Activated naive CD4-positive, alpha-beta T cell treated with anti-CD3 and anti-CD28 coated beads, Interleukin-2, amount 50 U/mL, for 72 hours (primary cell): ENCODE data around the gene NEB. TPM values are rescaled to one million over a fixed set of nuclear protein-coding genes. Genes with fewer than 3 reads are reported as not detected.
"Not testable (repeated sequence)": the region's sequence is repeated elsewhere in the genome, so short reads cannot be mapped to it uniquely, and the experiment has no call there.

Experiments used
- ATAC-seq, 2 donors: fragments of 150-1000 bp; cut with Tn5 transposase; 2 replicates each; pipeline ENCODE4 v1.10.0; 2021; ENCODE audit warnings: mild to moderate bottlenecking in 2 of 2, moderate library complexity in 2 of 2
- DNase-seq, 2 donors: peaks; one replicate each; pipeline ENCODE4 v3.0.0; 2021 to 2022; ENCODE audit warnings: low spot score in 2 of 2
- H3K27ac Mint-ChIP-seq, 2 donors: one replicate each; pipeline ENCODE4 v1.8.0; 2022; ENCODE audit warnings: mild to moderate bottlenecking in 2 of 2, mixed read lengths in 2 of 2
- H3K36me3 Mint-ChIP-seq, 2 donors: one replicate each; pipeline ENCODE4 v1.8.0; 2022; ENCODE audit warnings: mixed read lengths in 2 of 2
- H3K9me3 Mint-ChIP-seq, 2 donors: one replicate each; pipeline ENCODE4 v1.8.0; 2022; ENCODE audit warnings: mixed read lengths in 2 of 2
- total RNA-seq, 2 donors: library from RNA; stranded (reverse); gene quantifications; one replicate each; pipeline ENCODE4 v1.2.3, GENCODE V29; 2022

NEB gene
- total RNA-seq, 2 donors from 2014 or later: 0.30 to 0.31 TPM

- Mint-ChIP-seq H3K36me3 (no peaks in the 10 kb centered on the region), H3K27ac (peak overlapping the region; percentile 33 to 87), H3K9me3 (no peaks in the 10 kb centered on the region)
- no peak for ATAC-seq
- DNase-seq: no peak
Observed at GRCh38 chr2:151765760-151766410, 31.6 kb upstream of the NEB start.

DNA sequence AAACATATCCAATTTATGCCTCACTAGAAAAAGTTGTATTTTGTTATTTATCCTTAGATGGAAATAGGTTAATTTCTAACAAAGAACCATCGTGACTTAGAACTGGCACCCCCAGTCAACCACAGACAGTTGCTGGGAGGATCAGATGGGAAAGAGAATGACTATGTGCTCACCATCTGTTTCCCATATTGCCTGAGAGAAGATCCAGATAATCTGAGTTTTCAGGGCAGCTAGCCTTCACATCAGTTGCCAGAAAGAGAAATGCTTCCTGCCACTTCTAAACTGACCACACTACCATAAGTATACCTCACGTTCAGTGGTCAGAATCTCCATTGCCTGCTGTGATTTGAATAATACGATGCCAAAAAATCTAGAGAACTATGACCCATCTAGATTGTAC, 28.4 kb upstream of the NEB start:
- DNase-seq: no peak
- ATAC-seq: no peak
- no peak overlapping the region for H3K27ac Mint-ChIP-seq
- H3K9me3 Mint-ChIP-seq: no peaks in the 10 kb centered on the region
- H3K36me3 Mint-ChIP-seq: no peaks in the 10 kb centered on the region

GRCh38 chr2:151761687-151762086, 27.4 kb upstream of the NEB start:
- Mint-ChIP-seq H3K27ac (no peak overlapping the region), H3K9me3 (no peaks in the 10 kb centered on the region), H3K36me3 (no peaks in the 10 kb centered on the region)
- ATAC-seq (no peak), DNase-seq (no peak)

DNA sequence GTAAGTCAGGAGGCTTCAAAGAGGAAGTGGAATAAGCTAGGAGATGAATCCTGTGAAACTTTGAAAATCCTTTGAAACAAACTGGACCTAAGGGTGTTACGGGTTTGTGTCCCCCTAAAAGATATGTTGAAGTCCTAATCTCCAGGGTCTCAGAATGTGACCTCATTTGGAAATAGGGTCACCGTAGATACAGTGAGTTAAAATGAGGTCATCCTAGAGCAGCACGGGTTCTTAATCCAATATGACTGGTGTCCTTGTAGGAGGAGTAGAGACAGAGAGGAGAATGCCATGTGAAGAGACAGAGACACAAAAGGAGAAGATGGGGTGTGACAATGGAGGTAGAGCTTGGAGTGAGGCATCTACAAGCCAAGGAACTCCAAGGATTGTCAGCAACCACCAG, 26.9 kb upstream of the NEB start:
- DNase-seq: no peak
- no peak overlapping the region for H3K27ac Mint-ChIP-seq
- H3K9me3 Mint-ChIP-seq: no peaks in the 10 kb centered on the region
- ATAC-seq: no peak
- H3K36me3 Mint-ChIP-seq: no peaks in the 10 kb centered on the region

GRCh38 chr2:151760139-151760650, 25.9 kb upstream of the NEB start:
- no peak overlapping the region for H3K27ac Mint-ChIP-seq
- H3K36me3 Mint-ChIP-seq: no peaks in the 10 kb centered on the region
- DNase-seq (no peak), ATAC-seq (no peak)
- no peaks in the 10 kb centered on the region for H3K9me3 Mint-ChIP-seq

DNA sequence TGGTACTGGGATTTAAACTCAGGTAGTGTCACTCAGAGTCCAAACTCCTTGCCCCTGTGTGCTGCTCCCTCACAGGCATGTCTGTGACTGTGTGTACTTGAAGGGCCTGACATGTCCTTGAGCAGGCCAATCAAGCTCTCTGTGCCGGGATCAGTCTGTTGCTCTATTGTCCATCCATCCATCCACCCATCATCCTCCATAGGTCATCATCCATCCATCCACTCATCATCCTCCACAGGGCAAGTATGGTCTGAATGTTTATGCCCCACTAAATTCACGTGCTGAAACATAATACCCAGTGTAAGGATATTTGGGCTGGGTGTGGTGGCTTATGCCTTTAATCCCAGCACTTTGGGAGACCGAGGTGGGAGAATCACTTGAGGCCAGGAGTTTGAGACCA, 24.5 kb upstream of the NEB start:
- H3K27ac Mint-ChIP-seq: no peak overlapping the region
- DNase-seq: no peak
- no peak for ATAC-seq
- no peaks in the 10 kb centered on the region for H3K36me3 Mint-ChIP-seq
- H3K9me3 Mint-ChIP-seq: no peaks in the 10 kb centered on the region

DNA sequence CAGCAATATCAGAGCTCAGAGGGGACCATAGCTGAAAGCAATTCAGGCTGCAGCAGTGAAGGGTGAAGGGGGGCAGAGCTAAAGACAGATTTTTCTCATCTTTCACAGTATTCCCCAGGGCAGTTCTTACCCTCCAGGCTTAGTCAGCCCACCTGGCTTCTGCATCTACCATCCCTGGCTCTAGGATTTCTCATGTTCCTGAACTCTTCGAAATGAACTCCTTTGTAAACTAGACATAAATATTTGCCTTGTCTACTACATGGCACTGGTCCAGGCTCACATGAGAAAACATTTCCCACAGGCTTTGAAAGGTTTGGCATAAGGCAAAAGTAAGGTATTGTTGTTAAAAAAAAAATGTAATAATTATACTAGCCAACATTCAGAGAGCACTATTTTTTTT, 23.6 kb upstream of the NEB start:
- Mint-ChIP-seq H3K9me3 (no peaks in the 10 kb centered on the region), H3K27ac (no peak overlapping the region), H3K36me3 (no peaks in the 10 kb centered on the region)
- ATAC-seq (no peak), DNase-seq (no peak)

GRCh38 chr2:151756820-151757219, 22.5 kb upstream of the NEB start:
- Mint-ChIP-seq H3K27ac (no peak overlapping the region), H3K36me3 (no peaks in the 10 kb centered on the region), H3K9me3 (no peaks in the 10 kb centered on the region)
- no peak for ATAC-seq
- DNase-seq: no peak

- no peaks in the 10 kb centered on the region for H3K36me3 Mint-ChIP-seq
- DNase-seq (no peak), ATAC-seq (no peak)
- no peaks in the 10 kb centered on the region for H3K9me3 Mint-ChIP-seq
- H3K27ac Mint-ChIP-seq: no peak overlapping the region
Observed at GRCh38 chr2:151754253-151754897, 20.1 kb upstream of the NEB start.

DNA sequence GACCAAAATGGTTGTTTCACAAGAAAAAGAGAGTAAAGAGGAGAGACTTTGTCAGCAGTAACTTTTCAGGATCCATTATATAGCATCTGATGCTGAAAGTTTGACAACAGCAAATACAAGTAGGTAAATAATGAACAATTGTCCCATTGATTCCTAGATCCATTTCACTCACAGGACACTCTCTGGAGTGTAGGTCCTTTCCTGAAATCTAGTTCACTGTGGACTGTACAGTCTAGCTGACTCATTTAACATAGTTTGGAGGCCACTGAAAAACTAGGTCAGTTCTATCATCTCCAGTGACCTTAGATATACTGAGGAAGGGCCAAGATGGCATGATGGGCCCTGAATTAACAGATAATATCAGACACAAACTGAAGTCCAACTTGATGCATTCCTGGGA, 19.3 kb upstream of the NEB start:
- Mint-ChIP-seq H3K27ac (no peak overlapping the region), H3K9me3 (no peaks in the 10 kb centered on the region), H3K36me3 (no peaks in the 10 kb centered on the region)
- ATAC-seq: no peak
- no peak for DNase-seq

DNA sequence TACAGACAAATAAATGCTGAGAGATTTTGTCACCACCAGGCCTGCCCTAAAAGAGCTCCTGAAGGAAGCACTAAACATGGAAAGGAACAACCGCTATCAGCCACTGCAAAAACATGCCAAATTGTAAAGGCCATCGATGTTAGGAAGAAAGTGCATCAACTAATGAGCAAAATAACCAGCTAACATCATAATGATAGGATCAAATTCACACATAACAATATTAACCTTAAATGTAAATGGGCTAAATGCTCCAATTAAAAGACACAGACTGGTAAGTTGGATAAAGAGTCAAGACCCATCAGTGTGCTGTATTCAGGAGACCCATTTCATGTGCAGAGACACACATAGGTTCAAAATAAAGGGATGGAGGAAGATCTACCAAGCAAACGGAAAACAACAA, 11.0 kb upstream of the NEB start:
- Mint-ChIP-seq H3K36me3 (peaks cover 4 to 22% of the 10 kb centered on the region in 2 donors), H3K27ac (peak overlapping the region in 1 of 2 donors; percentile 9)
- ATAC-seq, DNase-seq, H3K9me3 Mint-ChIP-seq: not testable (repeated sequence)

DNA sequence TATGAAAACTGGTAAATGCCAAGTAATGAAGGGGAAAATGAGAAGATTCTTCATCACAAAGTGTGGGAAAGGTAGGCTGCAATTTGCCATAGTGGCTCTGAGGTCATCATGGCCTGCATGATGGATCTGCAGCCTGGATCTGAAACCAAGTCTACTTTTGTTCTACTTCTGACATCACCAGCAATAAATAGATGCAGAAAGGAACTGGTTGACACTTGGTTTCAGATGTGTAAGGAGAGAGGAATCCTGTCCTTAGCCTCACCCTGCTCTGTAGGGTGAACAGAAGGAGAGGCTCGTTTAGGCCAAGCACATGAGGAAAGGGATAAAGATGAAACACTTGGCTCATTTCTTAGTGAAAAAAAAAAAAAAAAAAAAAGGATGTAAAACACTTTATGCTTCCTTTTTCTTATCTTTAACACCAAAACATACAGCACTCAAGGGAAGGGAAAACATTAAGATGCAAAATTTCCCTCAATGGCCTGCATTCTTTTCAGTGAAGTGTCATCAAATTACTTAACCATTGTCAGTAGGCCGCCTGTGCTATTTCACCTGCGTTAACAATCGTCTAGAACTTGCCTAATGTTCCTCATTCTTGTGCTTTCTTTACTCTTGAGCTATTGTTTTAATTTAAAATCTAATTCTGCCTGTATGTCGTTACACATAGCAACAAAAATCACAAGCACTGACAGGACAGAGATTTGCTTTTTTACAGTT, 3.9 kb downstream of the NEB start:
- ATAC-seq (no peak), DNase-seq (no peak)
- no peaks in the 10 kb centered on the region for H3K36me3 Mint-ChIP-seq
- no peak overlapping the region for H3K27ac Mint-ChIP-seq
- H3K9me3 Mint-ChIP-seq: no peaks in the 10 kb centered on the region

GRCh38 chr2:151729837-151730236, 4.4 kb downstream of the NEB start:
- H3K9me3 Mint-ChIP-seq: no peaks in the 10 kb centered on the region
- DNase-seq: no peak
- ATAC-seq: no peak
- no peaks in the 10 kb centered on the region for H3K36me3 Mint-ChIP-seq
- no peak overlapping the region for H3K27ac Mint-ChIP-seq

DNA sequence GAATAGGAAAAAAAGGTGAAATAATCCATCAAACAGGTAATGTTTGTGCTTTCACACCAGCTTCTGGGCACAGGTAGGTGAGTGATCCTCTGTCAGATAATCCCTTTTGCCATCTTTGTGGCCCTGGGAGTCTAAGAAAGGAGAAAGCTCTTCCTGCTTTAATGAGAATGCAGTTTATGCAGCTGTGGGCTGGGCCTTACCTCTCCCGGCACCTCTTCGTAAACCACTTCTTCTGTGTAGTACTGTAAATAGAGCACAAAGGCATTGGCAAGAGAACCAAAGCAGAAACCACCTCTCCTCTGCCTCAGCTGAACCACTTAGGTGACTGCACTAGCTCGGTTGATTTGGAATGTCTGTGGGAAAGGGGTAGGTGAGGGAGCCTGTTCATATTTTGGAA, 4.9 kb downstream of the NEB start:
- ATAC-seq: no peak
- H3K9me3 Mint-ChIP-seq: no peaks in the 10 kb centered on the region
- DNase-seq: no peak
- no peak overlapping the region for H3K27ac Mint-ChIP-seq
- no peaks in the 10 kb centered on the region for H3K36me3 Mint-ChIP-seq

DNA sequence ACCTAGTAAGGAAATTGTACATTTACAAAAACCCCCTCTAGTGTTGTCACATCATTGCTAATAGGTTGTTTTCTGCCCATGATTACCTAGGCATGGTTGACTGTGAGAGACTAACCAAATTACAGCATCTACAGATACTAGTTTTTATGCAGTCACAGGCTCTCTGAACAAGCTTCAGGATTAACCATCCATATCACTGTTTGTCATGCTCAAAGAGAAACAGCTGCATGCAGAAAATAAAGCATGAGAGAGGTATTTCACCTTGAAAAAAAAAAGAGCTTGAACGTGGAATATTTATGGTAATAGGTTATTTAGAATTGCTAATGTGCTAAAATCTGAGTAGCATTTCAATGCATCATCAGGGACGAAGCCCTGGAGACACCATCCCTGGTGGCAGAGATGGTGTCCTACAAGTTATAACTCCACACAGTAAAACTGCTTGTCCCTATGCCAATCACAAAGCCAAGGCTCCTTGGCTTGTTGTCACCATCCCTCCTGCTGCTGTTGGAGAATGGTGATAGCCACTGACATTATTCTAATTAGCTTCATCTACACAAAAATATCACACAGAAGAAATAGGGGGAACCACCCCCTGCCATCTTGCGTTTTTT, 5.4 kb downstream of the NEB start:
- H3K9me3 Mint-ChIP-seq: no peaks in the 10 kb centered on the region
- DNase-seq (no peak), ATAC-seq (no peak)
- no peaks in the 10 kb centered on the region for H3K36me3 Mint-ChIP-seq
- no peak overlapping the region for H3K27ac Mint-ChIP-seq

DNA sequence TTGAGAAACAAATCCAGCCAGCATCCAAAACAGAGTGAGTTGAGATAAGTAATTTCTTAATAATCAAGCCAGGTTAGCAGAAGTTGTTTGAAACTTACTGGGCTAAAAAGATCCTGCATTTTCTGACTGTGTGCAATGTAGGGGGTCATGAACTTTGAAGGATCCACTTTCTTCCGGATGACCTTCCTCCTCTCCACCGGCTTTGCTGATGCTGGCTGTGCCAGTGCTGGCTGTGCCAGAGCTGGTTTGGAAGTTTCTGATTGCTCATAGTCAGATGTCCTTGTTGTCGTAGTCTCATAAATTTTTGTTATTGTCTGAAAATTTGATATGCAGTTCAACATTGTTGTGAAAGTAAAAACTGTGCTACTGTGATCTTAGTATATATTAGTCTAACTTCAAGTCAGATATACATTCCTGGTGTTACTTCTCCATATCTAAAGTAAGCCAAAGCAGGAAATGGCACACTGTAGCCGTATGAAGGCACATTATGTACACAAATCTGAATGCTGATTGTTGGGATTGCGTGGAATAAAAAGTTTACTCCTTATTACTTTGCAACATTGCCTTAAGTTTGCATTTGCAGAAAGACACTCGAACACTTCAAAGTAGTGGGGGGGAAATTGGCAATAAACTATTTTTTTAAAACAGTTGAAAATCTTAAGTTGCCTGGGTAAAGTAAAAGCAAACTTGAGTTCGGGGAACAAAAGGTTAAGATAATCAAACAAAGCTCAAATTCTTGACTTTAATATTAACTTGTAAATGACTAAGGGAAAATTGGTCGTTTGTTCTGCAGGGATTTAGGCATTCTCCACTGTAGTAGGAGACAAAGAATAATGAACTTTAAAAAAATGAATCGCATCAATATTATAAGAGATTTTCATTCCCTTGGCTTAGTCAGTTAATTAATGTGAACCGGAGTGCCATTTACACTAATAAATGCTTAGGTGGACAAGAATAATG, 6.4 kb downstream of the NEB start:
- H3K27ac Mint-ChIP-seq: no peak overlapping the region
- H3K36me3 Mint-ChIP-seq: no peaks in the 10 kb centered on the region
- ATAC-seq (no peak), DNase-seq (no peak)
- H3K9me3 Mint-ChIP-seq: no peaks in the 10 kb centered on the region
